ENCODE data around the gene KATNBL1. TPM values are rescaled to one million over a fixed set of nuclear protein-coding genes. Genes with fewer than 3 reads are reported as not detected.

Gene KATNBL1
- total RNA-seq, 1 donor from 2014 or later, result 54.6 TPM

- Mint-ChIP-seq H3K27me3 (ENCODE audit: low read depth, unreplicated experiment) (no peaks in the 10 kb centered on the region), H3K4me3 (ENCODE audit: unreplicated experiment) (no peak overlapping the region), H3K27ac (ENCODE audit: unreplicated experiment) (no peak overlapping the region), H3K36me3 (ENCODE audit: low read depth, unreplicated experiment) (peaks cover 6% of the 10 kb centered on the region), H3K4me1 (ENCODE audit: low read depth, unreplicated experiment) (no peaks in the 10 kb centered on the region), H3K9me3 (ENCODE audit: unreplicated experiment) (no peaks in the 10 kb centered on the region)
- H3K36me3 ChIP-seq (ENCODE audit: insufficient read depth, low read length), result peaks cover 8% of the 10 kb centered on the region
- no peak for TF ChIP-seq EZH2 (IDR thresholded peaks at IDR 0.05; ENCODE audit: insufficient read depth, low read length)
- TF ChIP-seq CTCF (IDR thresholded peaks at IDR 0.05; ENCODE audit: insufficient read depth, low read depth, low read length), result no peak
- no peak overlapping the region for H2AFZ ChIP-seq (ENCODE audit: low read depth, low read length)
- H3K9me3 ChIP-seq (ENCODE audit: insufficient read depth, low read depth, low read length), result peaks cover 3% of the 10 kb centered on the region
- no peaks in the 10 kb centered on the region for H3K79me2 ChIP-seq (ENCODE audit: insufficient read depth, low read length)
- H3K4me2 ChIP-seq (ENCODE audit: low read length), result no peak overlapping the region
- H4K20me1 ChIP-seq (ENCODE audit: insufficient read depth, low read length), result no peaks in the 10 kb centered on the region
- H3K4me3 ChIP-seq (ENCODE audit: insufficient read depth, low read depth, low read length), result no peak overlapping the region
- no peak overlapping the region for H3K9ac ChIP-seq (ENCODE audit: low read length)
- H3K27ac ChIP-seq (ENCODE audit: low read depth, low read length), result no peak overlapping the region
- H3K4me1 ChIP-seq (ENCODE audit: insufficient read depth, low read length), result no peaks in the 10 kb centered on the region
- H3K27me3 ChIP-seq (ENCODE audit: insufficient read depth, low read length), result no peaks in the 10 kb centered on the region
- FAIRE-seq, result no peak
- DNase-seq (ENCODE audit: low read depth), result no peak
These were observed 48.3 kb upstream of the KATNBL1 start for GRCh38 chr15:34258151-34258550.

GRCh38 chr15:34252545-34252944 lies 42.6 kb upstream of the KATNBL1 start:
- FAIRE-seq, result no peak
- TF ChIP-seq CTCF (IDR thresholded peaks at IDR 0.05; ENCODE audit: insufficient read depth, low read depth, low read length) (no peak), EZH2 (IDR thresholded peaks at IDR 0.05; ENCODE audit: insufficient read depth, low read length) (no peak)
- Histone ChIP-seq H4K20me1 (ENCODE audit: insufficient read depth, low read length) (no peaks in the 10 kb centered on the region), H3K9me3 (ENCODE audit: insufficient read depth, low read depth, low read length) (no peaks in the 10 kb centered on the region), H3K27ac (ENCODE audit: low read depth, low read length) (no peak overlapping the region), H3K9ac (ENCODE audit: low read length) (no peak overlapping the region), H3K79me2 (ENCODE audit: insufficient read depth, low read length) (no peaks in the 10 kb centered on the region), H2AFZ (ENCODE audit: low read depth, low read length) (no peak overlapping the region), H3K27me3 (ENCODE audit: insufficient read depth, low read length) (no peaks in the 10 kb centered on the region), H3K4me2 (ENCODE audit: low read length) (no peak overlapping the region), H3K4me1 (ENCODE audit: insufficient read depth, low read length) (no peaks in the 10 kb centered on the region), H3K36me3 (ENCODE audit: insufficient read depth, low read length) (peaks cover 8% of the 10 kb centered on the region), H3K4me3 (ENCODE audit: insufficient read depth, low read depth, low read length) (no peak overlapping the region)
- DNase-seq (ENCODE audit: low read depth), result no peak
- Mint-ChIP-seq H3K36me3 (ENCODE audit: low read depth, unreplicated experiment) (peaks cover 4% of the 10 kb centered on the region), H3K9me3 (ENCODE audit: unreplicated experiment) (no peaks in the 10 kb centered on the region), H3K27ac (ENCODE audit: unreplicated experiment) (no peak overlapping the region), H3K4me1 (ENCODE audit: low read depth, unreplicated experiment) (no peaks in the 10 kb centered on the region), H3K27me3 (ENCODE audit: low read depth, unreplicated experiment) (no peaks in the 10 kb centered on the region), H3K4me3 (ENCODE audit: unreplicated experiment) (no peak overlapping the region)

GRCh38 chr15:34248190-34248589 lies 38.3 kb upstream of the KATNBL1 start:
- Histone ChIP-seq H3K9me3 (ENCODE audit: insufficient read depth, low read depth, low read length) (no peaks in the 10 kb centered on the region), H3K27me3 (ENCODE audit: insufficient read depth, low read length) (no peaks in the 10 kb centered on the region), H3K79me2 (ENCODE audit: insufficient read depth, low read length) (no peaks in the 10 kb centered on the region), H3K9ac (ENCODE audit: low read length) (no peak overlapping the region), H3K4me2 (ENCODE audit: low read length) (no peak overlapping the region), H3K27ac (ENCODE audit: low read depth, low read length) (no peak overlapping the region), H2AFZ (ENCODE audit: low read depth, low read length) (no peak overlapping the region), H3K4me3 (ENCODE audit: insufficient read depth, low read depth, low read length) (no peak overlapping the region), H3K4me1 (ENCODE audit: insufficient read depth, low read length) (no peaks in the 10 kb centered on the region), H3K36me3 (ENCODE audit: insufficient read depth, low read length) (no peaks in the 10 kb centered on the region), H4K20me1 (ENCODE audit: insufficient read depth, low read length) (no peaks in the 10 kb centered on the region)
- H3K4me1 Mint-ChIP-seq (ENCODE audit: low read depth, unreplicated experiment), result no peaks in the 10 kb centered on the region
- no peak overlapping the region for H3K4me3 Mint-ChIP-seq (ENCODE audit: unreplicated experiment)
- no peak for DNase-seq (ENCODE audit: low read depth)
- peaks cover 5% of the 10 kb centered on the region for H3K36me3 Mint-ChIP-seq (ENCODE audit: low read depth, unreplicated experiment)
- no peaks in the 10 kb centered on the region for H3K9me3 Mint-ChIP-seq (ENCODE audit: unreplicated experiment)
- H3K27ac Mint-ChIP-seq (ENCODE audit: unreplicated experiment), result no peak overlapping the region
- H3K27me3 Mint-ChIP-seq (ENCODE audit: low read depth, unreplicated experiment), result no peaks in the 10 kb centered on the region
- no peak for TF ChIP-seq EZH2 (IDR thresholded peaks at IDR 0.05; ENCODE audit: insufficient read depth, low read length)
- TF ChIP-seq CTCF (IDR thresholded peaks at IDR 0.05; ENCODE audit: insufficient read depth, low read depth, low read length), result no peak
- no peak for FAIRE-seq

Measured in astrocyte (in vitro differentiated cells and primary cell).